ENCODE measurements around the gene SETD4.

Gene SETD4

GRCh38 chr21:36045993-36046392, 14.3 kb downstream of the SETD4 start:
- no peak for DNase-seq (ENCODE audit: low read depth)

- DNase-seq (ENCODE audit: low read depth) = no peak
These were observed 16.3 kb downstream of the SETD4 start for GRCh38 chr21:36044056-36044455.

DNA sequence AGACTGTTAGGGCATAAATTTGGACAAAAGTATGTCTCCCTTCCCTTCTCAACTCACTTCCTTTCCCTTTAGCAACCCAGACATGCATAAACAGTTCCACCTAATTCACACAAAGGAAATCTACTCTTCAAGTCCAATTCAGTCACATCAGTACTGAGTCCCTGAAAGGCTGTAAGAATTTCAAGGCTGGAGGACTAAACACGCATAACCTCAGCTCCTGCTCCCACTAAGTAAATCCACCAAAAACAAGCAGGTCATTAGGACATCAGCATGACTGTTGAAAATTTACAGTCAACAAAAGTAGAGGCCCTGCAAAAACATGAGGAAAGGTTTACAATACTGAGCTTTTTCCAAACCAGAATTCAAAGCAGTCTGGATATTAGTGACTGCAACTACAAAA, 18.4 kb downstream of the SETD4 start:
- no peak for DNase-seq (ENCODE audit: low read depth)

GRCh38 chr21:36040389-36040788, 19.9 kb downstream of the SETD4 start:
- no peak for DNase-seq (ENCODE audit: low read depth)

DNA sequence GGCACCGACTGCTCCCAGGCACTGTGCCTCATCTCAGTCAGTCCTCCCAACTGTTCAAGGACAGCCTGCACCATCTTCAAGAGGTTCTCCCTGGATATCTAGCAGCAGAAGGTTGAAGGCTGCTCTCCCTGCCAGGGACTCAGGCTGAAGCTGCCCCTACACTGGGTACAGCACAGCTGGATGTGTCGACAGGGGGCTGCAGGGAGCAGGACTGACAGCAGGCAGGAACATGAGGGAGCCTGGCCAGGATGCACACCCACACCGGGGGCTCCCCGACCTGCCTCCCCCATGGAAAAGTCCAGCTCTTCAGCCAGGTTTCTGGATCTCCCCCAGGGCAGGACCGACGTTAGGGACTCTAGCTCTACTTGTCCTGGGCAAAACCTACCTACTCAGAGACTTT, 20.5 kb downstream of the SETD4 start:
- no peak for DNase-seq (ENCODE audit: low read depth)

GRCh38 chr21:36038701-36039497, 21.4 kb downstream of the SETD4 start:
- no peak for DNase-seq (ENCODE audit: low read depth)

DNA sequence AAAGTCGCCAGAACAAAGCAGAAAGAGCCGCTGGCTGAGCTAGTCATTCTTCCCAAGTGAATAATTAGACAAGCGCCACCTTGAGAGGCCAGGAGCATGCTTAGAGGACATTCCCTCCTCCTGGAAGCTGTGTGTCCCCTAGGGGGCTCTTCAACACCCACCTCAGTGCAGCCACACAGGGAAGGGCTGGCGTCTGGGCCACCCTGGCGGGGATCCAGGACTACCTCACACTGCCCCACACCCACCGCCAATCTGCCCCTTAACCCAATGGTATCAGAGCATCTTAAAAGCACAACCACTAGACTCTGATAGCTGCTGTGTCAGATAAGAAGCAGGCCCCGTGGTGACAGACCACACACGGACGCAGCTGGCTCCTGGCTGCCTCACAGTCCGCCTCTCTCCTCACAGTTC, 24.9 kb downstream of the SETD4 start:
- DNase-seq (ENCODE audit: low read depth) = no peak

DNA sequence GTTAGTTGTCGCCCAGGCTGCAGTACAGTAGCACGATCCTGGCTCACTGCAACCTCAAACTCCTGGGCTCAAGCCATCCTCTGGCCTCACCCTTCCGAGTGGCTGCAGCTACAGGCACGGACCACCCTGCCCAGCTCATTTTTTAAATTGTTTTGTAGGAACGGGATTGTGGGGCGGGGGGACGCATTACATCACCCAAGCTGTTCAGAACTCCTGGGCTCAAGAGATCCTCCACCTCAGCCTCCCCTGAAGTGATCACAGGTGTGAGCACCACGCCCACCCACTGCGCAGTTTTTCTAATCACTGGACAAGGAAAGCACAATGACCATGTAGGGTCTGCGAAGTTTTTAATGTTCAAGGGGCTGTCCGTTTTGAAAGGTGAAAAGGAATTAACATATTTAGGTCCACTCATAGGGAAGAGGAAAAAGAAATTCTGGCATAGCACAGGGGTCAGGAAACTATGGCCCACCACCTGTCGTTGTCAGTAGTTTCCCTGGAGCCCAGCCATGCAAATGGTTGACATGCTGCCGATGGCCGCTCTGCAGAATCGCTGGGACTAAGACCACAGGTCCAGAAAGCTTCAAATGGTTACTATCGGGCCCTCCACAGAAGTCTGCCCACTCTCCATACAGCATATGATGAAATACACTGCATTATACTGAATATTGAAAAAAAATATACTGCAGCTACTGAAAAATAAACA, 26.0 kb downstream of the SETD4 start:
- no peak for DNase-seq (ENCODE audit: low read depth)

DNA sequence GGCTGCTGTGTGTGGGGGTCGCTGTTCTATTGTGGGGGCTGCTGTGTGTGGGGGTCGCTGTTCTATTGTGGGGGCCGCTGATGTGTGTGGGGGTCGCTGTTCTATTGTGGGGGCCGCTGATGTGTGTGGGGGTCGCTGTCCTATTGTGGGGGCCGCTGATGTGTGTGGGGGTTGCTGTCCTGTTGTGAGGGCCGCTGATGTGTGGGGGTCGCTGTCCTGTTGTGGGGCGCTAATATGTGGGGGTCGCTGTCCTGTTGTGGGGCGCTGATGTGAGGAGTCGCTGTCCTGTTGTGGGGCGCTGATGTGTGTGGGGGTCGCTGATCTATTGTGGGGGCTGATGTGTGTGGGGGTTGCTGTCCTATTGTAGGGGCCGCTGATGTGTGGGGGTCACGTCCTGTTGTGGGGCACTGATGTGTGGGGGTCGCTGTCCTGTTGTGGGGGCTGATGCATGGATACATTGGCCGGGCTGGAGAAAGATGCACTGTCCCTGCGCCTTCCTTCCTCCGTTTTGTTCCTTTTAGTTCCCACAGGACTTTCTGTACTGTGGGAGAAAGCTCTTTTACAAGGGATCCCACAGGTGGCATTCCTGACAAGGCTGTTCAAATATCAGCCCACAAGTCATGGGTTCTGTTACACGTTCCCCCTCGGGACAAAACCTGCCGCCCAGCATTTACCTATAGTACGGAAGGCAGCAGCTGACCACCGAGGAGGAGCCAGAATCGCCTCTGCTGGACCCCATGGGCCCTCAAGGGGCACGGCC, 27.5 kb downstream of the SETD4 start:
- DNase-seq (ENCODE audit: low read depth) = no peak

- DNase-seq (ENCODE audit: low read depth) = no peak
These were observed 29.6 kb downstream of the SETD4 start for GRCh38 chr21:36030581-36031189.

- DNase-seq (ENCODE audit: low read depth) = no peak
These were observed 31.0 kb downstream of the SETD4 start for GRCh38 chr21:36029309-36029708.

GRCh38 chr21:36028127-36029069, 31.9 kb downstream of the SETD4 start:
- peak; percentile 26 for DNase-seq (ENCODE audit: low read depth)

DNA sequence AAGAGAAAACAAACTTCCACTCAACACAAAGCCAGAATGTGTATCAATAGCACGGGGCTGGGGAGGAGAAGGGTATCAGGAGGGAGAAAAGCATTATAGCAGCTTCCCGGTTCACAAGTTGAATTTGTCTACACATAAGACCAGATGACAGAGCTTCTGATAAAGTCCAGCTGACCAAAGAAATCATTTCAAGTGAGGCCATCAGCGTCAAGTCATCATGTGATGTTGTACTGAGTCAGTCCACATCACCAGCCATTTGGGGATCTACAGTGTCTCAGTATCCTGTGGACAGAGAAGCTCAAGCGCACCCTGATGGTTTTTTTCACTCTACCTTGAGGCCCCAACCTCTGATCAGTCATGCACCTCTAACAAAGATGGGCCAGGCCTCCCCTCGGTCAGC, 33.0 kb downstream of the SETD4 start:
- no peak for DNase-seq (ENCODE audit: low read depth)

- DNase-seq (ENCODE audit: low read depth) = no peak
These were observed 35.5 kb downstream of the SETD4 start for GRCh38 chr21:36024782-36025181.

- no peak for DNase-seq (ENCODE audit: low read depth)
These were observed 37.2 kb downstream of the SETD4 start for GRCh38 chr21:36023092-36023480.

GRCh38 chr21:36022427-36023091, 37.8 kb downstream of the SETD4 start:
- DNase-seq (ENCODE audit: low read depth) = no peak

GRCh38 chr21:36021251-36021837, 39.0 kb downstream of the SETD4 start:
- DNase-seq (ENCODE audit: low read depth) = no peak

DNA sequence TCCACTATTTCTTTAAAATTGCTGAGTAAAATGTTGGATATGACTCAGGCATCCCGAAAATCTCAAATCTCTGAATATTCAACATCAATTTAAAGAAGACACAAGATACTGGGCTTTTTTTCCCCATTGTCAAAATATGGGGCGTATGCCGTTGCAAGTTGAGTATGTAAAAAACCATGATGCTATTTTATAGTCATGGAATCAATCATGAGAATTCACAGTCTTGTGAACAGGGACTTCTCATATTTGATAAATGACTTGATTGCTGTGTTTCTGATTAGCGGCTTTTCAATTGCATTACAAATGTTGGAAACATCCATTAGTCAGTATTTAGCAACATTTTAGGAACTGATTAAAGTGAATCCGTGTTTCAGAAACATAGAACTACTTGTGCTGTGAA, 45.3 kb downstream of the SETD4 start:
- no peak for DNase-seq (ENCODE audit: low read depth)

DNA sequence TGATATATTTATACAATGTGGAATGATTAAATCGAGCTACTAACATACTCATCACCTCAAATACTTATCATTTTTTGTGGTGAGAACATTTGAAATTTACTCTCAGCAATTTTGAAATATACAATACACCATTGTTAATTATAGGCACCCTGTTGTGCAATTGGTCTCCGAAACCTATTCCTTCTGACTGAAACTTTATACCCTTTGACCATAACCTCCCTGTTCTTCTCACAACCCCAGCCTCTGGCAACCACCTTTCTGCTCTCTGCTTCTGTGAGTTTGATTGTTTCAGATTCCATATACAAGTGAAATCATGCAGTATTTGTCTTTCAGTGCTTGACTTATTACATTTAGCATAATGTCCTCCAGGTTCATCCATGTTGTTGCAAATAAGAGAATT, 49.5 kb downstream of the SETD4 start:
- no peak for DNase-seq (ENCODE audit: low read depth)

GRCh38 chr21:36008505-36008904, 51.8 kb downstream of the SETD4 start:
- no peak for DNase-seq (ENCODE audit: low read depth)

Measured in stimulated activated CD8-positive, alpha-beta memory T cell treated with anti-CD3 and anti-CD28 coated beads, Interleukin-12 subunit alpha, Interleukin-12 subunit beta, amount 100 ng/mL, for 4 hours (primary cell).